NOMO-1 treated with DMSO at 0.1 percent for 48 hours (cell line): ENCODE data around the gene CACNA1D.

ENCODE experiments used
- DNase-seq: peaks from one replicate; lab custom pipeline; 2025; ENCODE audit not compliant: unreplicated experiment; lab: John Stamatoyannopoulos, UW

CACNA1D gene

DNA sequence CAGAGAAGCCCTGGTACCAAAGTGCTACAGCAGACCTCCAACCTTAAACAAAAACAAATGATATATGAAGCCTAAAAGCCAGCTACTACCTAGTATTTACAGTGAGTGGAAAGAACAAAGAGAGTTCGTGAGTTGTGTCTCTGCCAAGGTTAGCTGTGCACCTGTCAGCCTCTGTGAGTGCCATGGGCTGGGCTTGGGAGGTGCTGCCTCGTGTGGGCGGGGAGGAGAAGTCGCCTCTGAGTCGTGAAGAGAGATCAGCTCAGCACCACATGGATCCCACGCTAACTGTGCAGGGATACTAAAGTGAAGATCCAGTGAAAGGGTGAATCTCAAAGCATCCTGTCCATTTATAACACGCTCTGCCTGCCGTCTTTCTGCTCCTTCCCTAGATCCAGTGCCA, 249.9 kb downstream of the CACNA1D start:
- no peak for DNase-seq

DNA sequence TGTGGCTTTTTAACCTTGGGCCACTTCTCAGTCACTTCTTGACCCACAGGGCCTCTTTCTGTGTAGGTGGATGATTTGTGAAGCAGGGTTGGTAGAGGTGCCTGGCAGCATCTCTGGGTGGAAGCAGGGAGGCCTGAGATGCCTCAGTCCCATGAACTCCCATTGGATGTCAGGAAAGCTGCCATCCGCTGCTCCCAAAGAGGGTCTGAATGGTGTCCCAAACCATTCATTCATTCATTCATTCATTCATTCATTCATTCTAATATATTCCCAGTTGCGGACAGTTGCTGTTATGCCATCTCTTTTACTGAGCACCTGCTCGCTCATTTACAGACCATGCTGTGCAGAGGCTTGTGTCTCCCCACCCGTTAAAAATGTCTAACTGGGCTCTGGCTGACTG, 253.1 kb downstream of the CACNA1D start:
- no peak for DNase-seq

- peak; percentile 86 for DNase-seq
These were observed 254.3 kb downstream of the CACNA1D start for GRCh38 chr3:53748512-53749271.

- DNase-seq, result no peak
These were observed 255.0 kb downstream of the CACNA1D start for GRCh38 chr3:53749448-53749847.

GRCh38 chr3:53750253-53751210, 256.1 kb downstream of the CACNA1D start:
- DNase-seq, result no peak

- peak; percentile 5 for DNase-seq
These were observed 259.2 kb downstream of the CACNA1D start for GRCh38 chr3:53753518-53754183.

DNA sequence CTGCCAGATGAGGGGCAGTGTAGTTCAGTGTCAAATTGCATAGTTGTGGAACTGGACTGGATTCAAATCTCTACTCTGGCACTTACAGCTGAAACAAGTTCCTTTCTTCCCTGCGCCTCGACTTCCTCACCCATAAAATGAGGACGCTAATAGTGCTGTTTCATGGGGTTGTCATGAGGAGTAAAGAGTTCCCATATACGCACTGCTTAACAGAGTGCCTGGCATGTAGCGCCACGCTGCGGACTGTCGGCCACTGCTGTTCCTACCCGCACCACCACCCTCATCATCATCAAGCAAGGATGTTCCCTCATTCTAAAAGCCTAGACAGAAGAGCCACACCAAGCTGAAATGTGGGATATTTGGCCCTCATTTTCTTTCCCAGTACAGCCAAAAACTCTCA, 259.9 kb downstream of the CACNA1D start:
- DNase-seq, result no peak

DNA sequence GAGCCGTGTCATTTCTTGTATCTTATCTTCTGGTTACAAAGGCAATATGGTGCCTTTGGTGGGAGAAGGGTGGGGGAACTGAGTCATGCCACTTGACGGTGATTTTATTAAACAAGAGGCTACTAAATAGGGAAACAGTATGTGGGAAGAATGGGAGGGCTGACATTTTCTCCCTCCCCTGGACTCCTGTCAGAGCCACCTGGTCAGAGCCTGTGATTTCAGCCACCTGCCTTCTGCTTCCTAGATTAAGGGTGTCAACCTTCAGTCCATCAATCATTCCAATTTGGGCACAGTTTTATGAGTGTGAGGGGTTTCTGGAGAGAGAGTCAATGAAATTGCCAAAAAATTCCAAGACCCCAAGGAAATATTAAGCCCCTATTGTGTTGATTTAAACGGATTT, 264.4 kb downstream of the CACNA1D start:
- DNase-seq, result no peak

DNA sequence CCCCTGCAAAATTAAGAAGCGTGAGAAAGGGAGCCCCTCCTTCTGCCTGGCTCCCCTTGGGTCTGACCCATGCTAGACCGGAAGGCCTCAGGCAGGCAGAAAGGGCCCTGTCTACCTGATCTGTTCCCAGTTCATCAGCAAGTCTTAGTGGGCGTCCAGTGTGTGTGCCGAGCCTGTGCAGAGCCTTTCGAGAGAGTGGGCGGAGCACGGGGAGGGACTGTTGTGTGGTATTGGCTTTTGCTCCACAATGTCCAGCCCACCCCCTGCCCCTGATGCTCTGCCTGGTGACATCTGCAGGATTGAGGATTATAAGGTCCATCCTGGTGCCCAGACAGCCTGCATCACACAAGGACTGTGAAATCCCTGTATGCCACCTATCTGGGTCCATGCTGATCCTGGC, 268.9 kb downstream of the CACNA1D start:
- no peak for DNase-seq

- DNase-seq, result no peak
These were observed 269.8 kb downstream of the CACNA1D start for GRCh38 chr3:53764026-53764775.

DNA sequence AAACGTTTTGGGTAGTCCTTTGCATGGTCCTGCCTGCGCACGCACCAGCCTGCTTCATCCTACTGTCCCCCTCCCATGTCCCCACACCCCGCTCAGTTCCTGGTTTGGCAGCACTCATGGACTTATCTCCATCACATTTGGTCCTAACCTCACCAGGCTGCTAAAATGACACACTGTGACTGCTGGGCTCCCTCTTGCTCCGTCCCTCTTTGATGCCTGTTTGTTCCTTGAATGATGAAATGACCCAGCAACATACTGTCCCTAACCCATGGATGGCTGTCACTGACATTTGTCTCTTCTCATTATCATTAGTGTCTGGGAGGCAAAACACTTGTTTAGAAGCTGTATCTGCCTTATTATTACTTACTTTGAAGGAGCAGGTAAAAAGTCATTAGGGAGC, 271.3 kb downstream of the CACNA1D start:
- no peak for DNase-seq

DNA sequence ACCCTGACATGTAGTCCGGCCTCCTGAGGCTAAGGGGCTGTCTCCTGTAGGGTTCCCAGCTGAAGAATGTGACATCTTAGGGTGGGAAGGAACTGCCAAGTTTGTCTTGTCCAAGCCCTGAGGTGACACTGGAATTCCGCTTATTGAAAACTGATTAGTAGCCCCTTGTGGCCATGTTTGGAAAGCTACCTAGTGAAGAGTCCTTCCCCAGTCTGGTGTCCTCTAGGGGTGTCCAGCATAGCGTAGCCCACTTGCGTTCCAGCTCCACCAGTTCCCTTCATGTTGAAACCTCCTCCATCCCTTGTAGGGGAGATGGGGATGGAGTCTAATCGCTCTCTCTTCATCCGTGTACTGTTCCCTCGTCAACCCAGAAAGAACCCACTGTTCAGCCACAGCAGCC, 272.3 kb downstream of the CACNA1D start:
- no peak for DNase-seq

GRCh38 chr3:53768478-53769459, 274.4 kb downstream of the CACNA1D start:
- DNase-seq, result no peak

- no peak for DNase-seq
These were observed 278.2 kb downstream of the CACNA1D start for GRCh38 chr3:53772562-53772961.

DNA sequence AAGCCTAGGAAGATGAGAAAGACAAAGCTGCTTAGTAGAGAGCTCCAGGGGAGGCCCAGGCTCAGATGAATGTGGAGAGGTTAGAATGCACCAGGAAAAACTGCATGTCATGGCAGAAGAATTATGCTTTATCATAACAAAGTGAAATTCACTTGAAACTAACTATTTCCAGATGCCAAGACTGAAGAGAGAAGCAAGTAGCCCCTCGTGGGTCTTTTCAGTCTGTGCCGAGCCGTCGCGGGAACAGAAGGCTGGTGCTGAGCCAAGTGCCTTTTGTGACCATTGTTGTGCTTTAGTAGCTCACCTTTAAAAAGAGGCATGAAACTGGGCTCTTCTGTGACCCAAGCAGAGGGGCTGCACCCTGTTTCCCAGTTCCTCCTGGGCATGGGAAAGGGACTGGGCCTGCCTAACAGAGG, 278.6 kb downstream of the CACNA1D start:
- no peak for DNase-seq

GRCh38 chr3:53773611-53774368, 279.4 kb downstream of the CACNA1D start:
- no peak for DNase-seq

- no peak for DNase-seq
These were observed 280.0 kb downstream of the CACNA1D start for GRCh38 chr3:53774414-53774813.

DNA sequence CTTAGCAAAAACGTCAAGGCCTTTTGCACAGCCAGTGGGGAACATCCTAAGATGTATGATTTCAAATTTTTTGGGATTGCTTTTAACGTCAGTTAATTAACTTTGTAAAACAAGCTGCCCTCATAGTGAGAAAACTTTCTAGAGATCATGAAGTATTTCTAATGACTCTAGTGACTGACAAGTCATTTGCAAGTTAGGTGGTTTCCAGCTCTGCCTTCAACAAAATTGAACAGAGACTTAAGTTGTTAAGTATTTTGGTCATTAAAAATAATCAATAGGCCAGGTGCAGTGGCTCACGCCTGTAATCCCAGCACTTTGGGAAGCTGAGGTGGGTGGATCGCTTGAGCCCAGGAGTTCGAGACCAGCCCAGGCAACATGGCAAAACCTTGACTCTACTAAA, 280.6 kb downstream of the CACNA1D start:
- no peak for DNase-seq

GRCh38 chr3:53775834-53776251, 281.4 kb downstream of the CACNA1D start:
- no peak for DNase-seq
